Fibroblast of skin of left quadriceps (primary cell): Measurements from ENCODE around the gene CDK5RAP2.
"Not testable (repeated sequence)": the region's sequence is repeated elsewhere in the genome, so short reads cannot be mapped to it uniquely, and the experiment has no call there.

ENCODE experiments used
- DNase-seq, 2 experiments: peaks; one replicate each; pipeline ENCODE4 v3.0.0-alpha.2; 2013; ENCODE audit warnings: low read depth in 2 of 2

CDK5RAP2 gene

GRCh38 chr9:120592210-120592609 lies 12.2 kb upstream of the CDK5RAP2 start:
- no peak for DNase-seq

- no peak for DNase-seq
Measured at GRCh38 chr9:120587328-120587727, 7.4 kb upstream of the CDK5RAP2 start.

GRCh38 chr9:120583958-120584369 lies 4.0 kb upstream of the CDK5RAP2 start:
- DNase-seq, result peak; percentile 30 to 33

- no peak for DNase-seq
Measured at GRCh38 chr9:120579139-120580050, 572 bp downstream of the CDK5RAP2 start.

GRCh38 chr9:120574473-120574872 lies 5.5 kb downstream of the CDK5RAP2 start:
- DNase-seq, result no peak

GRCh38 chr9:120572472-120572871 lies 7.5 kb downstream of the CDK5RAP2 start:
- DNase-seq, result no peak

- no peak for DNase-seq
Measured at GRCh38 chr9:120571443-120572257, 8.3 kb downstream of the CDK5RAP2 start.

- DNase-seq, result no peak
Measured at GRCh38 chr9:120570296-120570695, 9.7 kb downstream of the CDK5RAP2 start.

- no peak for DNase-seq
Measured at GRCh38 chr9:120569556-120569955, 10.4 kb downstream of the CDK5RAP2 start.

GRCh38 chr9:120568816-120569215 lies 11.2 kb downstream of the CDK5RAP2 start:
- no peak for DNase-seq

- no peak for DNase-seq
Measured at GRCh38 chr9:120567874-120568273, 12.1 kb downstream of the CDK5RAP2 start.

- no peak for DNase-seq
Measured at GRCh38 chr9:120567081-120567480, 12.9 kb downstream of the CDK5RAP2 start.

- no peak for DNase-seq
Measured at GRCh38 chr9:120564589-120564988, 15.4 kb downstream of the CDK5RAP2 start.

- no peak for DNase-seq
Measured at GRCh38 chr9:120562861-120563443, 17.0 kb downstream of the CDK5RAP2 start.

GRCh38 chr9:120561709-120562108 lies 18.3 kb downstream of the CDK5RAP2 start:
- no peak for DNase-seq

GRCh38 chr9:120559546-120559945 lies 20.4 kb downstream of the CDK5RAP2 start:
- no peak for DNase-seq

- no peak for DNase-seq
Measured at GRCh38 chr9:120558454-120558853, 21.5 kb downstream of the CDK5RAP2 start.

- DNase-seq, result no peak
Measured at GRCh38 chr9:120557205-120557604, 22.8 kb downstream of the CDK5RAP2 start.

- DNase-seq, result no peak
Measured at GRCh38 chr9:120556775-120557174, 23.2 kb downstream of the CDK5RAP2 start.

GRCh38 chr9:120555839-120556238 lies 24.1 kb downstream of the CDK5RAP2 start:
- no peak for DNase-seq

GRCh38 chr9:120552210-120552704 lies 27.7 kb downstream of the CDK5RAP2 start:
- not testable (repeated sequence) for DNase-seq
